Thyroid gland (tissue), 4 donors: ENCODE results near the gene NECTIN1. TPM values are rescaled to one million over a fixed set of nuclear protein-coding genes. Genes with fewer than 3 reads are reported as not detected.

Experiments used
- DNase-seq, 2 donors: peaks; one replicate each; pipeline ENCODE4 v3.0.0-alpha.2; 2019
- H3K27ac ChIP-seq, 3 donors: fragments of 200-600 bp; sonication (generic); 1 replicate in 2 of 3; 2 replicates in 1 of 3; pipeline ENCODE4 v1.5.1; 2016 to 2019; ENCODE audit warnings: mild to moderate bottlenecking in 1 of 3, moderate library complexity in 1 of 3
- H3K27me3 ChIP-seq: fragments of 200-600 bp; sonication (generic); one replicate; pipeline ENCODE4 v1.5.1; 2019
- H3K36me3 ChIP-seq, 2 donors: fragments of 200-600 bp; sonication (generic); one replicate each; pipeline ENCODE4 v1.5.1; 2016 to 2019
- H3K4me1 ChIP-seq, 2 donors: fragments of 200-600 bp; sonication (generic); one replicate each; pipeline ENCODE4 v1.5.1; 2017 to 2019
- H3K4me3 ChIP-seq, 3 donors: fragments of 200-600 bp; sonication (generic); replicated peaks in 1 of 3; 1 replicate in 2 of 3; 2 replicates in 1 of 3; pipeline ENCODE4 v1.5.1; 2016; ENCODE audit warnings: mild to moderate bottlenecking in 1 of 3
- H3K9me3 ChIP-seq: fragments of 200-600 bp; sonication (generic); one replicate; pipeline ENCODE4 v1.5.1; 2017
- POLR2A ChIP-seq, 2 donors: fragments of 450-650 bp; IDR thresholded peaks; one replicate each; pipeline ENCODE4 v1.6.1; 2017; ENCODE audit warnings: antibody characterized with exemption in 2 of 2, mild to moderate bottlenecking in 2 of 2, moderate library complexity in 1 of 2
- WGBS, 2 donors: methylation state at CpG; one replicate each; pipeline ENCODE4 v1.1.5; 2017; 5-methylcytosine and 5-hydroxymethylcytosine counted together
- intact Hi-C: fragments of 100-400 bp; cut with DNase I; formaldehyde crosslinking; loops from one replicate; pipeline ENCODE4 v1.15.1; 2023
- total RNA-seq, 4 donors: library from RNA; depleted of rRNA; stranded (reverse); fragments of >200 nt; gene quantifications; one replicate each; pipeline ENCODE4 v1.2.3, GENCODE V29; 2016
- TF ChIP-seq, protein P1 (sequence below), 6 experiments: fragments of 200-600 bp in 3 of 6; fragments of 450-650 bp in 3 of 6; sonication (generic) in 3 of 6; IDR thresholded peaks; one replicate each; pipeline ENCODE4 v1.5.1; 2016 to 2019; ENCODE audit warnings: antibody characterized with exemption in 6 of 6, mild to moderate bottlenecking in 2 of 6, inconsistent platforms in 1 of 6, moderate library complexity in 1 of 6

NECTIN1 gene
- total RNA-seq, 4 donors from 2014 or later, result 0.94 to 5.3 (median 2.3) TPM

GRCh38 chr11:119687373-119688046 lies 41.5 kb downstream of the NECTIN1 start:
- DNase-seq, result no peak
- WGBS, 2 donors, result 77 to 86% methylated on average over 15 of the region's 15 CpGs
- TF ChIP-seq, protein P1, sequence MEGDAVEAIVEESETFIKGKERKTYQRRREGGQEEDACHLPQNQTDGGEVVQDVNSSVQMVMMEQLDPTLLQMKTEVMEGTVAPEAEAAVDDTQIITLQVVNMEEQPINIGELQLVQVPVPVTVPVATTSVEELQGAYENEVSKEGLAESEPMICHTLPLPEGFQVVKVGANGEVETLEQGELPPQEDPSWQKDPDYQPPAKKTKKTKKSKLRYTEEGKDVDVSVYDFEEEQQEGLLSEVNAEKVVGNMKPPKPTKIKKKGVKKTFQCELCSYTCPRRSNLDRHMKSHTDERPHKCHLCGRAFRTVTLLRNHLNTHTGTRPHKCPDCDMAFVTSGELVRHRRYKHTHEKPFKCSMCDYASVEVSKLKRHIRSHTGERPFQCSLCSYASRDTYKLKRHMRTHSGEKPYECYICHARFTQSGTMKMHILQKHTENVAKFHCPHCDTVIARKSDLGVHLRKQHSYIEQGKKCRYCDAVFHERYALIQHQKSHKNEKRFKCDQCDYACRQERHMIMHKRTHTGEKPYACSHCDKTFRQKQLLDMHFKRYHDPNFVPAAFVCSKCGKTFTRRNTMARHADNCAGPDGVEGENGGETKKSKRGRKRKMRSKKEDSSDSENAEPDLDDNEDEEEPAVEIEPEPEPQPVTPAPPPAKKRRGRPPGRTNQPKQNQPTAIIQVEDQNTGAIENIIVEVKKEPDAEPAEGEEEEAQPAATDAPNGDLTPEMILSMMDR (IDR thresholded peaks at IDR 0.05), result no peak
- TF ChIP-seq POLR2A (IDR thresholded peaks at IDR 0.05), result no peak
- H3K9me3 ChIP-seq, result no peaks in the 10 kb centered on the region
- H3K36me3 ChIP-seq, result no peaks in the 10 kb centered on the region
- H3K4me3 ChIP-seq, result no peak overlapping the region
- no peaks in the 10 kb centered on the region for H3K27me3 ChIP-seq
- no peak overlapping the region for H3K27ac ChIP-seq
- H3K4me1 ChIP-seq, result peaks cover 0 to 4% of the 10 kb centered on the region in 2 donors
- intact Hi-C loops, result no loop called here

DNA sequence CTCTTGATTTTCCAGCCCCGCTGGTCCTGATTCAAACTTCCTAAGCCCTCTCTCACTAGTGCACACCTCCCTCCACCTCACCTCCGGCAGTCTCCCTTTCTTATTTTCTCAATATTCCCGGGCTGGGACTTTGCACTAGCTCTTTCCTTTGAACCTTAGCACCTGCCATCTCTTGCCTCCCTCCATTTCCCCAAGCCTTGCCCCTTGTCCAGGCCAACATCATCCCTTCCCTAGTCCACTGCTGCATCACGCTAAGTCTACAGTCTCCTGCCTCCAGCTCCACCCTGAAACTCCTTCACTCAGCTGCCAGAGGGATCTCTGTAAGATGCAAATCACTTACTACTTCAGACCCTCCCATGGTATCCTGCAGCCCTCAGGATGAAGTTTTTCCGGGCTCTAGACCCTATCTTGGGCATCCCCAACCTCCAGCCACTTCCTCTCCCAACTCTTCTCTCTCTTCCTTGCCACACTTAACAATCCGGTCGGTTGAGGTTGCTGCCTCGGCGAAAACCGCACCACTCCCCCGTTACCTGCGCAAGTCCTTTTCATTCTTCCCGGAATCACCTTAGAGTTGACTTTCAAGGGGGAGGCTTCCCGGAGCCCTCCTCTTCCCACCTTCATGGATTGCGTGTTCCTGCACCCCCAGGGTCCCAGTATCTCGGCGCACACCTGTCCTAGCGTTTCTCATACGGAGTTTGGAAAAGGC lies 42.7 kb downstream of the NECTIN1 start:
- no peak for DNase-seq
- WGBS, 2 donors, result 90 to 91% methylated on average over 19 of the region's 19 CpGs
- no peak overlapping the region for H3K4me3 ChIP-seq
- intact Hi-C loops, result no loop called here
- no peak overlapping the region for H3K27ac ChIP-seq
- H3K9me3 ChIP-seq, result no peaks in the 10 kb centered on the region
- no peaks in the 10 kb centered on the region for H3K36me3 ChIP-seq
- H3K27me3 ChIP-seq, result no peaks in the 10 kb centered on the region
- TF ChIP-seq, protein P1 (IDR thresholded peaks at IDR 0.05), result no peak
- TF ChIP-seq POLR2A (IDR thresholded peaks at IDR 0.05), result no peak
- peaks cover 0 to 4% of the 10 kb centered on the region in 2 donors for H3K4me1 ChIP-seq

- 93 to 94% methylated on average over 7 to 13 of the region's 13 CpGs for WGBS, 2 donors
- TF ChIP-seq, protein P1 (IDR thresholded peaks at IDR 0.05), result no peak
- TF ChIP-seq POLR2A (IDR thresholded peaks at IDR 0.05), result no peak
- Histone ChIP-seq H3K27me3 (no peaks in the 10 kb centered on the region), H3K27ac (no peak overlapping the region), H3K9me3 (no peaks in the 10 kb centered on the region), H3K4me3 (no peak overlapping the region), H3K4me1 (peaks cover 0 to 8% of the 10 kb centered on the region in 2 donors), H3K36me3 (no peaks in the 10 kb centered on the region)
- no peak for DNase-seq
- intact Hi-C loops, result no loop called here
Measured at GRCh38 chr11:119685111-119685746, 43.8 kb downstream of the NECTIN1 start.

DNA sequence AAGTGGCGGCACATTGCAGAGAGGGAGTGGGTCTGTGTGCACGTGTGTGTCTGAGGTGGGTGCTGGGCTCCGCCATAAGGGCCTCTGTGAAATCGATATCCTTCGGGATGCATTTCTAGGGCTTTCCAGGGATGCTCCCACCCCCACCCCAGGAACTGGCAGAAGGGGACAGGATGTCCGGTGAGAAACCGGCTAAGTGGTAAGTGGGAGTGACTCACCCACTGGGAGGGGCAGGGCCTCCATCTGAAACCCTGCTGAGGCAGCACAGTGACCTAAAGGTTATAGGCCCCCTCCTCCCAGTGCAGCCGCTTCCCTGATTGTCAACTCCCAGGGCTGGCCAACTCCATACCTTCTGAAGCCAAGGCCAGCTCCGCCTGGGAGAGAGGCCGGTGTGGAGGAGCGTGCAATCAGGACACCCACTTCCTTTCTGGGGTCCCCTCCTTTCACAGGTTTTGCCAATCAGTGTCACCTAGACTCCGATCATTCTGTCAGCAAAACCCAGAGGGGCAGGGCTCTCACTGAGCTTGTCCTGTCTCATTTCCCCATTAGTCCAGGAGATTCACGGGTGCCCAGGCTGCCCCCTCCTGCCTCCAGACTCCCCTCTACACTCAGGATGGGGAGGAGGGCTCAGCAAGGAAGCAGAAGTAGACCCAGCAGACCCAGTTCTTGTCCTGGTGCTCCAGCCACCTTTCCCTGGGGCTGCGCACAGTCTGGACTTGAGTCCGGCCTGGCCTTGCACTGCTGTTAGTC lies 44.5 kb downstream of the NECTIN1 start:
- Histone ChIP-seq H3K9me3 (no peaks in the 10 kb centered on the region), H3K27ac (no peak overlapping the region), H3K36me3 (no peaks in the 10 kb centered on the region), H3K4me1 (peaks cover 0 to 8% of the 10 kb centered on the region in 2 donors), H3K4me3 (no peak overlapping the region), H3K27me3 (no peaks in the 10 kb centered on the region)
- TF ChIP-seq POLR2A (IDR thresholded peaks at IDR 0.05), result no peak
- TF ChIP-seq, protein P1 (IDR thresholded peaks at IDR 0.05), result no peak
- DNase-seq, result no peak
- WGBS, 2 donors, result 74 to 86% methylated on average over 8 to 13 of the region's 15 CpGs
- intact Hi-C loops, result no loop called here
